NCI-H82 treated with DMSO at 0.1 percent for 48 hours (cell line): ENCODE measurements around the gene PCBP1.
A peak's percentile ranks its signal among the peaks of the same experiment; 100 is the strongest.
"Not testable (repeated sequence)": the region's sequence is repeated elsewhere in the genome, so short reads cannot be mapped to it uniquely, and the experiment has no call there.

ENCODE experiments used
- DNase-seq: peaks from one replicate; lab custom pipeline; 2025; ENCODE audit not compliant: unreplicated experiment; lab: John Stamatoyannopoulos, UW

PCBP1 gene

DNA sequence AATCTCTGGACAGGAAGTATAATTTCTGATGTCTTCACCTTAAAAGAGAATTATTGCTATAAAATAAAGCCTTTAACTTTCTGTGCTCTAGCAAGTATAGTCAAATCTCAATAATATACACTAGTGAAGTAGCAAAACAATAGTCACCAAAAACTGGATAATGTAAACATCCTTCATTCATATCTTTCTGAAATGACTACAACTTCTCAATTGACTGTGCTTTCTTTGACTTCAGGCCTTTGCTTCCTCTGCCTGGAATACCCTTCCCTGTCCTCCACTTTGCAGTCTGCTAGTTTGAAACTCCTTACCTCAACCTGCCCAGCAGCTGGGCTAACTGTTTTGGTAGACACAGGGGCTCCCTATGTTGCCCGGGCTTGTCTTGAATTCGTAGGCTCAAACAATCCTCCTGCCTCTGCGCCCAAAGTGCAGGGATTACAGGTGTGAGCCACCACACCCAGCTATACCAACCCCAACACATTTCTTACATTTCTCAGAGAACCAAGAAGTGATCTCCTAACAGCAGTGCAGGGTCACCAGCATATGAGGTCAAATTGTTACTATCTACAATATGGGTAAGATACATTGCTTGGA is 6.6 kb upstream of the PCBP1 start:
- no peak for DNase-seq

GRCh38 chr2:70081221-70081620 is 6.1 kb upstream of the PCBP1 start:
- DNase-seq, result no peak

GRCh38 chr2:70083344-70084156 is 3.7 kb upstream of the PCBP1 start:
- DNase-seq, result no peak

DNA sequence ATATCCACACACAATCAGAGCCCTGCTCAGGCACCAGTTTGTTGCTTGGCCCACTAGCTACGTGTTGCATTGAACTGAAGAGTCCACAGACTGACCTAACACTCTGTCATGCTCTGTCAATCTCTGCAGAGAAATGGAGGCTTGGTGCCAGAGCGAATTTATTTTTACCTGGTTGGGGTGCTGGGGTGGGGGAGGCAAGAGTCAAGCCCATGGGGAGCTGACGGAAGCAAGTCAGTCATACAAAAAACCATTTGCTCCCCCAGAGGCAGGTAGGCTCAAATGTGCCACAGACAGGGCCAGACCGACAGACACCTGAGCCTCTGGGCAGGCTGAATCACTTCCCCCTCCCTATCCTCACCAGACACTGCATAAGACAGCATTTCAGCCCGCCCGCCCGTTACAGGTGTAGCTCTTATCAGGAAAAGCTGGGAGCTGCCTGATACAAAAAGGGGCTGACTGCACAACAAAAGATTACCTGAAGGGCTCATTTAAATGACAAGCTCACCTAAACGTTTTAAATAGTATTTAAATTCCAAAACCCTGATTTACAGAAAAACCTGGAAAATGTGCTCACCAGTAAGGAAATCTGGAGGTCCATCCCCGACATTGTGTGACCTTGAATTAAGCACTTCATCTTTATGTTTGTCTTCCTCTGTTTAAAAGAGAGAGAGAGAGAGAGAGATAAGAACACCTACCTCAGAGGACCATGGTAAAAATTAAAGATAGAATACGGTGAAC is 2.1 kb upstream of the PCBP1 start:
- DNase-seq, result peak; percentile 16

GRCh38 chr2:70085711-70086277 is 1.5 kb upstream of the PCBP1 start:
- no peak for DNase-seq

DNA sequence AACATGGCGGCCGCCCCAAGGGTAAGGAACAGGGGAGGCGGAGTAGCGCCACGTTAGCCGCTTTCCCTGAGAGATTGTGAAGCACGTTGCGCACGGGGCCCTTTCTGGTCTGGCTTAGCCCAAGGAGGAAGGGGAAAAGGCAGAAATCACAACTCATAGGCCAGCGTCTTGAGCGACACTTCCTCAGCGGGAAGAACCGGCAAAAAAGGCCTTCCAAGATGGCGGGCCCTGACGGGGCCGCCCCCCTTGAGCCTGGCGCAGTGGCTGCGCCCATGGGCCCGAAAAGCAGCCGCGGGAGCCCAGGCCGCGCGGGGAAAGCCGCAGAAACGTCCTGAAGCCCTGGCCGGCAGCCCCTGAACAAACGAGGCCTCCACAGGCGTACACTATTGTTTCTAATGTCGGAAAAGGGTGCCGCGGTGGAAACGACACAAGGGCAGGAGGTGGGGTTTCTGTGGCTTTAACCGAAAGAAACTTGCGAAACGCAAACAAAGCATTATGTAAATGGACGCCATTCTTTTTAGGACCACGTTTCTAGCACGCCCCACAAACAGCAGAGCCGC is 919 bp upstream of the PCBP1 start:
- DNase-seq, result peak; percentile 64

DNA sequence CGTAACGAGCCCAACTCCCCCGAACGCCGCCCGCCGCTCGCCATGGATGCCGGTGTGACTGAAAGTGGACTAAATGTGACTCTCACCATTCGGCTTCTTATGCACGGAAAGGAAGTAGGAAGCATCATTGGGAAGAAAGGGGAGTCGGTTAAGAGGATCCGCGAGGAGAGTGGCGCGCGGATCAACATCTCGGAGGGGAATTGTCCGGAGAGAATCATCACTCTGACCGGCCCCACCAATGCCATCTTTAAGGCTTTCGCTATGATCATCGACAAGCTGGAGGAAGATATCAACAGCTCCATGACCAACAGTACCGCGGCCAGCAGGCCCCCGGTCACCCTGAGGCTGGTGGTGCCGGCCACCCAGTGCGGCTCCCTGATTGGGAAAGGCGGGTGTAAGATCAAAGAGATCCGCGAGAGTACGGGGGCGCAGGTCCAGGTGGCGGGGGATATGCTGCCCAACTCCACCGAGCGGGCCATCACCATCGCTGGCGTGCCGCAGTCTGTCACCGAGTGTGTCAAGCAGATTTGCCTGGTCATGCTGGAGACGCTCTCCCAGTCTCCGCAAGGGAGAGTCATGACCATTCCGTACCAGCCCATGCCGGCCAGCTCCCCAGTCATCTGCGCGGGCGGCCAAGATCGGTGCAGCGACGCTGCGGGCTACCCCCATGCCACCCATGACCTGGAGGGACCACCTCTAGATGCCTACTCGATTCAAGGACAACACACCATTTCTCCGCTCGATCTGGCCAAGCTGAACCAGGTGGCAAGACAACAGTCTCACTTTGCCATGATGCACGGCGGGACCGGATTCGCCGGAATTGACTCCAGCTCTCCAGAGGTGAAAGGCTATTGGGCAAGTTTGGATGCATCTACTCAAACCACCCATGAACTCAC is 673 bp downstream of the PCBP1 start:
- no peak for DNase-seq

GRCh38 chr2:70088598-70089219 is 1.4 kb downstream of the PCBP1 start:
- DNase-seq, result peak; percentile 59

DNA sequence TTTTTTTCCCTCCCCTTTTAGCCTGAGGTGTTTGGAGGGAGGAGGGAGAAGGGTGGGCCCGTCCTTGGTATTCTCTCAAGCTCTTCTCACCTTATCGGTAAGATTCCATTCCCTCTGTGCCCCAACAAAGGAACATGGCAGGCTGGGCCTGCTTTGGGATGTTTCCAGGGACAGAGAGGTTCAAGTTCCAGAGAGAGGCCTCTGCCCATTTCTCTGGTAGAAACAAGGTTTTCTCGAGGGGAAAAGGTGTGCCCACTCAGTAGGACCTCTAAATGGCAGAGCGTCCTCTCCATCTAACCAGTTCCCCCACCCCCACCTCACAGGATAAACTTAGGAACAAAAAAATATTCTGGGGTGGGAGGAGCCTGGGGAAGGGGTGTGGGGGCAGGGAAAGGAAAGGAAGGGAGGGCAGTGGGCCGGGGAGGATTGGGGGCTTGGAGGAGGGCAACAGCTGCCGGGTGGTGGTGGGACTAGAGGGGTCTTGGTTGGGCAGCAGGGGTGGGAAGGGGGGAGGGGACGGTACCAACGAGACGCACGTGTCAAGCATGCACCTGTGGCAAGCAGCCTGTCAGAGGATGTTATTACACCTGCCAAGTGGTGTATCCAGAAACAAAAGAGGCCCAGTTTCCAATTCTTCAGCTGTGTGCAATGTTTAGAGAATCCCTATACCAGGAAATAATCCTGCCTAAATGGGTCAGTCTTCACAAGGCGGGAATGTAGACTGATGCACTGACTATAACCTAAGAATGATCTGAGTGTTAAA is 2.1 kb downstream of the PCBP1 start:
- DNase-seq, result peak; percentile 47

GRCh38 chr2:70089983-70090525 is 2.8 kb downstream of the PCBP1 start:
- DNase-seq, result no peak

DNA sequence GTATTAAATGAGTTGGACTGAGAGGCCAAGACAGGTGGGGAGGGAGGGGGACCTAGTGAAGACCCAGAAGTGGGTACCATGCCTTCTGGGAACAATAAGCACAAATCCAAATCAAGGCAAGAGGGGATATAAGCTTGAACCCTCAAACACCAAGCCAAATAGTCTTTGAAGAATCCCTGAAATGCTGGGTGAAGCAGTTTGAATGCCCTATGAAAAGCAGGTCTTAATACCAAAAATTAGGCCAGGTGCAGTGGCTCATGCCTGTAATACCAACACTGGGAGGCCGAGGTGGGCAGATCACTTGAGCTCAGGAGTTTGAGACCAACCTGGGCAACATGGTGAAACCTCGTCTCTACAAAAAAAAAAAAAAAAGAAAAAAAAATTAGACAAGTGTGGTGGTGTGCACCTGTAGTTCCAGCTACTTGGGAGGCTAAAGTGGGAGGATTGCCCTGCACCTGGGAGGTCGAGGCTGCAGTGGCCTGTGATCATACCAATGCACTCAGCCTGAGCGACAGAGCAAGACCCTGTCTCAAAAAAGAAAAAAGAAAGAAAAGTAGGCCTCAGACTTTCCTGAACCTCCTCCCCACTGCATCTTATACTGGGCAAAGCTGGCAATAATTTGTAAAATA is 3.5 kb downstream of the PCBP1 start:
- DNase-seq, result no peak

DNA sequence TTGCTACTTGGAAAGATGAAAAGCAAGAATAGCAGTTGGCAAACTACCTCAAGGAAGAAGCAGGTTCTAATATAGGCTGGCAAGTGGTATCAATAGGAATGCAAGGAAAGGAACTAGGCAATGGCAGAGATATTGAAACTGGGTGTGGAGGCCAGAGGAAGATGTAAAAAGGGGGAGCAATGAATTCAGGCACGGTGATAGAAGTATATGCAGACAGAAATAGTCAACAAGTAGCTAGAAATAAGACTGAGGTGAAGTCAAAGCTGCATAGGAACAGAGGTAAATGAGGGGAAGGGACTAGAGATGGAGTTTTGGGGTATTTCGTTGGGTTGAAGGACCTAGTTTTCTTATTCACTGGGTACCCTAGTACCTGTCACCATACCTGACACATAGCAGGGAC is 4.1 kb downstream of the PCBP1 start:
- DNase-seq, result no peak

DNA sequence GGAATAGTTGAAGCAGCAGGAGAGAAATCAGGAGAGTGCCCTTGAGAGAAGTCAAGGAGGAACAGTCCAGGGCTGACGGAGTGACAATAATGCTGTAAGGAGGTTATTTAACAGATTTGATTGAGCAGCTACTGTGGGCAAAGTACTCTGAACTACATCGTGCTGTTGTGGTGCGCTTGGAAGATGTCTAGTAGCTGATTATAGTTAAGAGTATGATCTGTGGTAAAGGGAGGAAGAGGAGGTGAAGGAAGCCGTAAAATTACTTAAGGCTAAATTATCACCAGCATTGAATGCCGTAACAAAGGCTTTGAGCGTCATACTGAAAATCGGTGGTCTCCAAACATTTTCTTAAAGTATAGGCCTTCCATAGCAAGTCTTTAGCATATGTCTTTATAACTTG is 4.5 kb downstream of the PCBP1 start:
- no peak for DNase-seq

DNA sequence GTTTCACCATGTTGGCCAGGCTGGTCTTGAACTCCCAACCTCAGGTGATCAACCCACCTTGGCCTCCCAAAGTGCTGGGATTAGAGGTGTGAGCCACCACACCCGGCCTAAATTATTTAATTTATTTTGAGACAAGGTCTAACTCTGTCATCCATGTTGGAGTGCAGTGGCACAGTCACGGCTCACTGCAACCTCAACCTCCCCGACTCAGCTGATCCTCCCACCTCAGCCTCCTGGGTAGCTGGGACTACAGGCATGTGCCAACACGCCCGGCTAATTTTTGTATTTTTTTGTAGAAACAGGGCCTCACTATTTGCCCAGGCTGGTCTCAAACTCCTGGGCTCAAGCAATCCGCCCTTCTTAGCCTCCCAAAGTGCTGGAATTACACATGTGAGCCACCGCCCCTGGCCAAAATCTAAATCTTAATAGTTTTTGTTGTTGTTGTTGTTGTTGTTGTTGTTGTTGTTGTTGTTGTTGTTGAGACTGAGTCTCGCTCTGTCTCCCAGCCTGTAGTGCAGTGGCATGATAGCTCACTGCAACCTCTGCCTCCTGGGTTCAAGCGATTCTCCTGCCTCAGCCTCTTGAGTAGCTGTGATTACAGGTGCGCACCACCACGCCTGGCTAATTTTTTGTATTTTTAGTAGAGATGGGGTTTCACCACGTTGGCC is 5.4 kb downstream of the PCBP1 start:
- DNase-seq, result not testable (repeated sequence)

DNA sequence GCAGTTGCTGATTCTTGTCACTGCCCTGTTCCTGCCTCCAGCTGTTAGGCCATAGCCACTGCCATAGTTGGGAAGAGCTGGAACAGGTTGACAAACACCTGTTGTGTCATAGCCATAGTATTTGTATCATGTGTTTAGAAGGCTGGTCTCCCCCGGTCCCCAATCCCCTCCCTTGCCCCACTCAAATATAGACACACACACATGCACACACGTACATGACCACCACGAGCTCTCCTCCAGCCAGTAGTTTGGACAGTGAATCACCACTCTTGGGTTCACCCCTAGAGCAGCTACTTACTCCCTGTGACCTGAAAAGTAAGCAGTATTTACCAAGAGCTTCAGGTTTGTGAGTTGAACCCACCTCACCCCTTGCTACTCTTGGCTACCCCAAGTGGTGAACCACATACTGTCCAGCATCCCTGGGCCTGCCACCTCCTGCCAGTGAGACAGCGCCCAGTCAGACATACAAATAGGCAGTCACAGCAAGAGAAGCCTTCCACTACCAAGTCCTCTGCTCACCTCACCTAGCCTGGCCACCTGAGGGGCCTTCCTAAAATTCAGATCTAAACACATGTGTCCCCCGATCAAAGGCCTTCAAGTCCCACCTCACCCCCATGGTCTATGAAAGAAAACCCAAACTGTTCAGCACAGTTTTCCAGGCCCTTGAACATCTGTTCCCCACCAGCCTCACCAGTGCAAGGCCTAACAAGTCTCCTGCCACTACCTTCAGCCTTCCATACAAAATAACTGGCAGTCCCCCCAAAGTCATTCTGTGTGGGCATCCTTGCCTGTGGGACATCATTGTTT is 7.1 kb downstream of the PCBP1 start:
- DNase-seq, result no peak

- DNase-seq, result no peak
These were observed 7.9 kb downstream of the PCBP1 start for GRCh38 chr2:70094978-70095719.
